ENCODE results near the gene TTLL12.

- TF ChIP-seq, protein P1, sequence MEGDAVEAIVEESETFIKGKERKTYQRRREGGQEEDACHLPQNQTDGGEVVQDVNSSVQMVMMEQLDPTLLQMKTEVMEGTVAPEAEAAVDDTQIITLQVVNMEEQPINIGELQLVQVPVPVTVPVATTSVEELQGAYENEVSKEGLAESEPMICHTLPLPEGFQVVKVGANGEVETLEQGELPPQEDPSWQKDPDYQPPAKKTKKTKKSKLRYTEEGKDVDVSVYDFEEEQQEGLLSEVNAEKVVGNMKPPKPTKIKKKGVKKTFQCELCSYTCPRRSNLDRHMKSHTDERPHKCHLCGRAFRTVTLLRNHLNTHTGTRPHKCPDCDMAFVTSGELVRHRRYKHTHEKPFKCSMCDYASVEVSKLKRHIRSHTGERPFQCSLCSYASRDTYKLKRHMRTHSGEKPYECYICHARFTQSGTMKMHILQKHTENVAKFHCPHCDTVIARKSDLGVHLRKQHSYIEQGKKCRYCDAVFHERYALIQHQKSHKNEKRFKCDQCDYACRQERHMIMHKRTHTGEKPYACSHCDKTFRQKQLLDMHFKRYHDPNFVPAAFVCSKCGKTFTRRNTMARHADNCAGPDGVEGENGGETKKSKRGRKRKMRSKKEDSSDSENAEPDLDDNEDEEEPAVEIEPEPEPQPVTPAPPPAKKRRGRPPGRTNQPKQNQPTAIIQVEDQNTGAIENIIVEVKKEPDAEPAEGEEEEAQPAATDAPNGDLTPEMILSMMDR (IDR thresholded peaks at IDR 0.05), result no peak
- TF ChIP-seq EP300 (IDR thresholded peaks at IDR 0.05) (no peak), POLR2A (IDR thresholded peaks at IDR 0.05) (no peak), POLR2AphosphoS5 (IDR thresholded peaks at IDR 0.05) (no peak)
Observed at GRCh38 chr22:43162412-43163150, 24.4 kb downstream of the TTLL12 start.
